Urinary bladder (tissue), 4 donors: Measurements from ENCODE around the gene HTT. TPM values are rescaled to one million over a fixed set of nuclear protein-coding genes. Genes with fewer than 3 reads are reported as not detected.

Experiments
- DNase-seq: peaks from one replicate; pipeline ENCODE4 v3.0.0-alpha.2; 2015; ENCODE audit errors: extremely low spot score
- H3K27ac ChIP-seq: one replicate; pipeline ENCODE4 v1.5.1; 2013; ENCODE audit warnings: low read depth, mild to moderate bottlenecking, moderate library complexity
- H3K36me3 ChIP-seq: one replicate; pipeline ENCODE4 v1.6.1; 2013; ENCODE audit warnings: mild to moderate bottlenecking, moderate library complexity; ENCODE audit not compliant: insufficient read depth
- H3K4me1 ChIP-seq: one replicate; pipeline ENCODE4 v1.6.1; 2013; ENCODE audit warnings: mild to moderate bottlenecking, moderate library complexity; ENCODE audit not compliant: insufficient read depth
- H3K4me3 ChIP-seq: one replicate; pipeline ENCODE4 v1.5.1; 2013; ENCODE audit warnings: low read depth, low read length
- WGBS: extraction: QIAGEN DNeasy Blood & Tissue Kit; methylation state at CpG from one replicate; pipeline ENCODE4 v1.1.7; 2013; 5-methylcytosine and 5-hydroxymethylcytosine counted together
- polyA plus RNA-seq: library from polyadenylated mRNA; stranded (reverse); fragments of 200-250 nt; gene quantifications from one replicate; pipeline ENCODE4 v1.2.3, GENCODE V29; 2013
- total RNA-seq: library from RNA; depleted of rRNA; stranded (reverse); fragments of >200 nt; gene quantifications from one replicate; pipeline ENCODE4 v1.2.3, GENCODE V29; 2014
- donor health status: healthy with polysubstance abuse.
- donor health status: healthy.

HTT gene
- total and polyA plus RNA-seq, 2 donors = 14.7 to 80.4 TPM

GRCh38 chr4:3246458-3247398 is 172.2 kb downstream of the HTT start:
- 77% methylated on average over 16 of the region's 16 CpGs for WGBS
- no peak for DNase-seq
- no peak overlapping the region for H3K27ac ChIP-seq
- H3K4me1 ChIP-seq = no peaks in the 10 kb centered on the region
- H3K36me3 ChIP-seq = no peaks in the 10 kb centered on the region
- no peak overlapping the region for H3K4me3 ChIP-seq

- 96% methylated on average over 21 of the region's 21 CpGs for WGBS
Observed at GRCh38 chr4:3247399-3248177, 173.1 kb downstream of the HTT start.

GRCh38 chr4:3248178-3248480 is 173.6 kb downstream of the HTT start:
- DNase-seq = no peak
- 93% methylated on average over 14 of the region's 14 CpGs for WGBS
- Histone ChIP-seq H3K4me1 (no peaks in the 10 kb centered on the region), H3K4me3 (no peak overlapping the region), H3K27ac (no peak overlapping the region), H3K36me3 (no peaks in the 10 kb centered on the region)

More at GRCh38 chr4:3247399-3248177, 173.1 kb downstream of the HTT start:
- no peaks in the 10 kb centered on the region for H3K36me3 ChIP-seq
- H3K4me1 ChIP-seq = no peaks in the 10 kb centered on the region
- no peak overlapping the region for H3K4me3 ChIP-seq
- H3K27ac ChIP-seq = no peak overlapping the region
- no peak for DNase-seq

GRCh38 chr4:3248811-3249661 is 174.6 kb downstream of the HTT start, which contains the start of gene MSANTD1:
MSANTD1 (plus strand) TSS chr4:3249159; CDS start chr4:3249223, 64 bp downstream.
- peak; percentile 66 for DNase-seq
- H3K27ac ChIP-seq = no peak within 1 kb of the TSS
- H3K4me1 ChIP-seq = no peaks in the 10 kb centered on the region
- no peaks in the 10 kb centered on the region for H3K36me3 ChIP-seq
- H3K4me3 ChIP-seq = no peak within 1 kb of the TSS
- WGBS = 86% methylated on average over 72 of the region's 72 CpGs

- Histone ChIP-seq H3K36me3 (no peaks in the 10 kb centered on the region), H3K4me1 (no peaks in the 10 kb centered on the region), H3K27ac (no peak overlapping the region), H3K4me3 (no peak overlapping the region)
- no peak for DNase-seq
- whole genome bisulfite sequencing = 96% methylated on average over 20 of the region's 20 CpGs
Observed at GRCh38 chr4:3249711-3250437, 175.4 kb downstream of the HTT start.

- no peak overlapping the region for H3K4me3 ChIP-seq
- no peak for DNase-seq
- no peaks in the 10 kb centered on the region for H3K36me3 ChIP-seq
- 87% methylated on average over 14 of the region's 14 CpGs for WGBS
- no peak overlapping the region for H3K27ac ChIP-seq
- no peaks in the 10 kb centered on the region for H3K4me1 ChIP-seq
Observed at GRCh38 chr4:3250438-3250955, 176.0 kb downstream of the HTT start.

DNA sequence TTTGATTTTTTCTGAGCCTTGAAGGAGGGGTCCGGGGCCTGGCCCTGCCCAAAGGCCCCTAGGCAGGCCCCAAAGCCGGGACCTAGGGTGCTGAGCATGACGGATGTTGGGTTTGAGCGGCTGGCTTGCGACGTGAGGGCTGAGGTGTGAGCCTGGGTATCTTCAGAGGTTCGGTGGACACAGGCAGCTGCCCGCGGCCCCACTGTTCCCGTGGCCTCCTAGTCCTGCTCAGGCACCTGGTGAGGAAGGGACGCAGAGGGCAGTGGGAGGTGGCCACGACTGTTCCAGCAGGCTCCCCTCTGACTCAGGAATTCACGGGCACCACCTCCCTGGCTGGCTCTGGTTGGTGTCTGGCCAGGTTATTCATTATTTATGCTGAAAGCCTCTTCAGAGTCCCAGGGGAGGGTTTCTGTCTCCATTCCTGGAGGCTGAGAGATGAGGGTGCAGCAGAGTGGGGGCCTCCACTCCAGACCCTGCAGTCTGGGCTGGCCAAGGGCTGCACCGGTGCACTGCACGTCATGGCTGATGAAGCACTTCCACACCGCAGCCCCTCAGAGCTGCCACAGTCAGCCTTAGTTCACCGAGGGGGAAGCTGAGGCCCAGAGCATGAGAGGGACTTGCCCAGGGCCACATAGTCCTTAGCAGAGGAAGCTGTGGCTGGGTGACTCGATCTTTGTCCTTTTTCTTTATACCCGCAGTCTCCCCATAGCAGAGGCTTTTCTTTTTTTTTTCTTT is 176.6 kb downstream of the HTT start:
- Histone ChIP-seq H3K4me1 (no peaks in the 10 kb centered on the region), H3K36me3 (no peaks in the 10 kb centered on the region), H3K4me3 (no peak overlapping the region), H3K27ac (no peak overlapping the region)
- WGBS = 91% methylated on average over 19 of the region's 19 CpGs
- no peak for DNase-seq

DNA sequence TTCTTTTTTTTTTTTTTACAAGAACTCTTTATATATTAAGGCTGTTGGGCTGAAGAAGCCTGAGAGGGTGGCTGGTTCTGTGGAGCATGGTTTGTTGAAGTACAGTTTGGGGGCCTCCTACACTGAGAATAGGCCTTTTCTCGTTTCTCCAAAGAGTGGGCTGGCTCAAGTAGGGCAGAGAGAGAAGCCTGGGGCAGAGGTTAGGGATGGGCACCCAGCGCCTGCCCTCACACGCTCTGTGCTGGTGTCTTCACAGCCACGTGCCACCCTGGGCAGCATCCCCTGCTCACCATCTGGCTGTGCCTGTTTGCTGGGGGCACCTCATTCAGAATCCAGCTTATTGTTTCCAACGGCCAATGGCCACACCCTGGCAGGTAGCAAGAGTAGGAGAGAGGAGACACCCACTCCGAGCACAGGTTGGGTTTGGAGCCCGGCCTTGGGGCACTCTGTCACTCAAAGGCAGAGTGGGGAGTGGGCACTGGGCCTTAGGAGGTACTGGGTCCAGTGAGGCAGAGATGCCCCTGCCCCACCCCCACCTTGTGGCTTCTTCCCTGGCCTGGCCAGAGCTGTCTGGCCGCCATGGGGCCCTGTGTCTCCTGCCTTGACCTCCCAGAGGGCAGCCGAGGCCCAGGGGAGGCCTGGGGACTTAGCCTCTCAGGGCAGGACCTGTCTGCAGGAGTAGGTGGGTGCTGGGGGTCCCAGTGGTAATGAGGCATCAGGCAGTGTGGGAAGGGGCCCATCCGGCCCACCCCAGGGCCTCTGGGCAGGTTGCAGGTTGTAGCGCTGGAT is 177.4 kb downstream of the HTT start:
- Histone ChIP-seq H3K4me3 (no peak overlapping the region), H3K4me1 (no peaks in the 10 kb centered on the region), H3K36me3 (no peaks in the 10 kb centered on the region), H3K27ac (no peak overlapping the region)
- 94% methylated on average over 11 of the region's 11 CpGs for WGBS
- DNase-seq = no peak

DNA sequence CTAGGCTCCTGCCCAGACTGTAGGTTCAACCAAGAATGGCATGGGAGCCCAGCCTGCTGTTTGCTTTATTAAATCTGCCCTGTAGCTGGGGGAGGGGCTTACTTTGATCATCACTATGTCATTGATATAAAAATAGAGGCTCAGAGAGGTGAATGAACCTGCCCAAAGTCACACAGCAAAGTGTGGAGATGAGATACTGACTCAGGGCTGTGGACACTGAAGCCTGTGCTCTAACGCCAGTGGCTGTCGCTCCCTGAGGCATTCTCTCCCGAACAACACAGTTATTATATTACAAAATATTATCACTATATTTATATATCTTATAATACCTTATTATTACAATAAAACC is 178.0 kb downstream of the HTT start:
- no peak for DNase-seq
- Histone ChIP-seq H3K4me1 (no peaks in the 10 kb centered on the region), H3K4me3 (no peak overlapping the region), H3K36me3 (no peaks in the 10 kb centered on the region), H3K27ac (no peak overlapping the region)
- WGBS = 95% methylated on average over 3 of the region's 3 CpGs

- no peak for DNase-seq
- WGBS = 91% methylated on average over 38 of the region's 38 CpGs
- no peaks in the 10 kb centered on the region for H3K36me3 ChIP-seq
Observed at GRCh38 chr4:3252831-3253641, 178.6 kb downstream of the HTT start.

GRCh38 chr4:3253808-3254207 is 179.3 kb downstream of the HTT start:
- Histone ChIP-seq H3K4me3 (no peak overlapping the region), H3K4me1 (no peaks in the 10 kb centered on the region), H3K27ac (no peak overlapping the region), H3K36me3 (no peaks in the 10 kb centered on the region)
- no peak for DNase-seq
- WGBS = 97% methylated on average over 13 of the region's 13 CpGs

More at GRCh38 chr4:3252831-3253641, 178.6 kb downstream of the HTT start:
- H3K27ac ChIP-seq = no peak overlapping the region
- H3K4me3 ChIP-seq = no peak overlapping the region
- H3K4me1 ChIP-seq = no peaks in the 10 kb centered on the region
